ENCODE data around the gene MIGA1.

The MIGA1 gene

DNA sequence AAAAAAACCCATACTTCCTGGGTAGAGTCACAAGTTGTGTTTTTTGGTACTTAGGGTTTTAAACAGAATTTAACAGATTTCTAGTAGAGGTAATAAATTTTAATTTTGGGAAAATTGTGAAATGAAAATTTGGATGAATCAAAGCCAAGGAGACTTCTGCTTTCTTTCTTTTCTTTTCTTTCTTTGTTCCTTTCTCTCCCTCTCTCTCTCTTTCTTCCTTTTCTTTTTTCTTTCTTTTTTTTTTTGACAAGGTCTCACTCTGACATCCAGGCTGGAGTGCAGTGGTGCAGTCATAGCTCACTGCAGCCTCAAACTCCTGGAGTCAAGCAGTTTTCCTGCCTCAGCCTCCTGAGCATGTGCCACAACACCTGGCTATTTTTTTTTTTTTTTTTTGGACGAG, 62.1 kb downstream of the MIGA1 start:
- Histone ChIP-seq H3K4me1 (ENCODE audit: control insufficient read depth in 5 of 5, insufficient read depth in 5 of 5, low read length in 5 of 5) (no peaks in the 10 kb centered on the region), H3K9me3 (ENCODE audit: control insufficient read depth in 5 of 5, low read length in 5 of 5) (no peaks in the 10 kb centered on the region), H3K4me3 (ENCODE audit: low read depth in 1 of 5, low read length in 5 of 5) (no peak overlapping the region), H3K27me3 (ENCODE audit: control insufficient read depth in 5 of 5, insufficient read depth in 4 of 5, low read length in 5 of 5) (no peaks in the 10 kb centered on the region), H3K36me3 (ENCODE audit: control insufficient read depth in 5 of 5, insufficient read depth in 5 of 5, low read length in 5 of 5) (peaks cover 8 to 15% (median 11%) of the 10 kb centered on the region in 5 donors), H3K27ac (ENCODE audit: low read depth, low read length) (no peak overlapping the region), H3K9ac (ENCODE audit: low read length in 5 of 5) (no peak overlapping the region)

GRCh38 chr1:77845951-77846350, 66.5 kb downstream of the MIGA1 start:
- H3K27ac ChIP-seq (ENCODE audit: low read depth, low read length): no peak overlapping the region
- H3K36me3 ChIP-seq (ENCODE audit: control insufficient read depth in 5 of 5, insufficient read depth in 5 of 5, low read length in 5 of 5): peaks cover 4 to 11% (median 10%) of the 10 kb centered on the region in 5 donors
- H3K4me3 ChIP-seq (ENCODE audit: low read depth in 1 of 5, low read length in 5 of 5): no peak overlapping the region

DNA sequence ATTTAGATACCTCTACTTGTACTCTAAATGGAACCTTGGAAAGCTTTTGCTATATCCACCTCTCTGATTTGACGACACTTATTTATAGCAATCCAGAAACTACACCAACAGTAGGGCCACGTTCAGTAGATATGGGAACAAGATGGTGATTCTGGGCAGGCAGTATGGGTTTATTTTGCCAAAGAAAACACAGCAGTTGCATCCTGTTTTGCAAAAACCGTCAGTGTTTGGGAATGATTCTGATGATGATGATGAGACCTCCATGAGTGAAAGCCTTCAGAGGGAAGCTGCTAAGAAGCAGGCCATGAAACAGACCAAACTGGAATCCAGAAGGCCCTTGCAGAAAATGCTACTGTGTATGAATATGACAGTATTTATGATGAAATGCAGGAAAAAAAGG, 67.5 kb downstream of the MIGA1 start:
- H3K4me3 ChIP-seq (ENCODE audit: low read depth in 1 of 5, low read length in 5 of 5): no peak overlapping the region
- H3K27me3 ChIP-seq (ENCODE audit: control insufficient read depth in 5 of 5, insufficient read depth in 4 of 5, low read length in 5 of 5): no peaks in the 10 kb centered on the region
- H3K4me1 ChIP-seq (ENCODE audit: control insufficient read depth in 5 of 5, insufficient read depth in 5 of 5, low read length in 5 of 5): peaks cover 0 to 2% (median 0%) of the 10 kb centered on the region in 5 donors
- H3K9ac ChIP-seq (ENCODE audit: low read length in 5 of 5): no peak overlapping the region
- no peak overlapping the region for H3K27ac ChIP-seq (ENCODE audit: low read depth, low read length)
- H3K9me3 ChIP-seq (ENCODE audit: control insufficient read depth in 5 of 5, low read length in 5 of 5): no peaks in the 10 kb centered on the region
- H3K36me3 ChIP-seq (ENCODE audit: control insufficient read depth in 5 of 5, insufficient read depth in 5 of 5, low read length in 5 of 5): peaks cover 4 to 11% (median 10%) of the 10 kb centered on the region in 5 donors

More at GRCh38 chr1:77845951-77846350, 66.5 kb downstream of the MIGA1 start:
- H3K9ac ChIP-seq (ENCODE audit: low read length in 5 of 5): no peak overlapping the region
- H3K9me3 ChIP-seq (ENCODE audit: control insufficient read depth in 5 of 5, low read length in 5 of 5): no peaks in the 10 kb centered on the region
- no peaks in the 10 kb centered on the region for H3K27me3 ChIP-seq (ENCODE audit: control insufficient read depth in 5 of 5, insufficient read depth in 4 of 5, low read length in 5 of 5)
- peaks cover 0 to 2% (median 0%) of the 10 kb centered on the region in 5 donors for H3K4me1 ChIP-seq (ENCODE audit: control insufficient read depth in 5 of 5, insufficient read depth in 5 of 5, low read length in 5 of 5)

DNA sequence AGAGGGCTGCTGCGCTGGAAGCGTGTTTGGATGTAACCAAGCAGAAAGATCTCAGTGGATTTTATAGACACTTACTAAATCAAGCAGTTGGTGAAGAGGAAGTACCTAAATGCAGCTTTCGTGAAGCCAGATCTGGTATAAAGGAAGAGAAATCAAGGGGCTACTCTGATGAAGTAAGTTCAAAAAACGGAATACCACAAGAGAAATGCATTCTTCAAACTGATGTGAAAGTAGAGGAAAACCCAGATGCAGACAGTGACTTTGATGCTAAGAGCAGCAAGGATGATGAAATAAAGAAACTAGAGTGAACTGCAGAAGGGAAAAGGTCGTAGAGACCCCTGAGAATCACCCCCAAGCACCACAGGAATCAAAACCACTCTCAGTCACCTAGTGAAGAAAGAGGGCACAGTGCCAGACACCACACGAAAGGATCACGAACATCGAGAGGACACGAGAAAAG, 68.2 kb downstream of the MIGA1 start:
- no peaks in the 10 kb centered on the region for H3K9me3 ChIP-seq (ENCODE audit: control insufficient read depth in 5 of 5, low read length in 5 of 5)
- H3K27ac ChIP-seq (ENCODE audit: low read depth, low read length): no peak overlapping the region
- H3K4me3 ChIP-seq (ENCODE audit: low read depth in 1 of 5, low read length in 5 of 5): no peak overlapping the region
- H3K36me3 ChIP-seq (ENCODE audit: control insufficient read depth in 5 of 5, insufficient read depth in 5 of 5, low read length in 5 of 5): peaks cover 4 to 11% (median 10%) of the 10 kb centered on the region in 5 donors
- no peak overlapping the region for H3K9ac ChIP-seq (ENCODE audit: low read length in 5 of 5)
- peaks cover 0 to 2% (median 0%) of the 10 kb centered on the region in 5 donors for H3K4me1 ChIP-seq (ENCODE audit: control insufficient read depth in 5 of 5, insufficient read depth in 5 of 5, low read length in 5 of 5)
- H3K27me3 ChIP-seq (ENCODE audit: control insufficient read depth in 5 of 5, insufficient read depth in 4 of 5, low read length in 5 of 5): no peaks in the 10 kb centered on the region

DNA sequence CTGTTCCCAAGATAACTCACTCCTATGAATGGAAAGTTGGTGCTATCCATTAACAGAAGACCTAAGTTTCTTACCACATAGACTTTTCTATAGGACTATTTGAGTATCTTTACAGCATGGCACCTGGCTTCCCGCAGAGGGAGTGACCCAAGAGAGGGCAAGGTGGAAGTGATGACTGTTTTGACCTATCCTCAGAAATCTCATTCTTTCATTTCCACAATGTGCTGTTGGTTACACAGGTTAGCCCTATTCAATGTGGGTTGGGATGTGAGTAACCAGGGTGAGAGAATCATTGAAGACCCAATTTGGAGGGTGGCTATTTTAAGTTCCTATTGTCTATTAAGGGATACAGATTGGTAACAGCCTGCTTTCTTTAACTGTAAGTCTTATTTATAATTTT, 70.6 kb downstream of the MIGA1 start:
- Histone ChIP-seq H3K9ac (ENCODE audit: low read length in 5 of 5) (no peak overlapping the region), H3K27me3 (ENCODE audit: control insufficient read depth in 5 of 5, insufficient read depth in 4 of 5, low read length in 5 of 5) (no peaks in the 10 kb centered on the region), H3K27ac (ENCODE audit: low read depth, low read length) (no peak overlapping the region), H3K9me3 (ENCODE audit: control insufficient read depth in 5 of 5, low read length in 5 of 5) (no peaks in the 10 kb centered on the region), H3K36me3 (ENCODE audit: control insufficient read depth in 5 of 5, insufficient read depth in 5 of 5, low read length in 5 of 5) (peaks cover 0 to 12% (median 0%) of the 10 kb centered on the region in 5 donors), H3K4me3 (ENCODE audit: low read depth in 1 of 5, low read length in 5 of 5) (no peak overlapping the region), H3K4me1 (ENCODE audit: control insufficient read depth in 5 of 5, insufficient read depth in 5 of 5, low read length in 5 of 5) (peaks cover 0 to 2% (median 0%) of the 10 kb centered on the region in 5 donors)

DNA sequence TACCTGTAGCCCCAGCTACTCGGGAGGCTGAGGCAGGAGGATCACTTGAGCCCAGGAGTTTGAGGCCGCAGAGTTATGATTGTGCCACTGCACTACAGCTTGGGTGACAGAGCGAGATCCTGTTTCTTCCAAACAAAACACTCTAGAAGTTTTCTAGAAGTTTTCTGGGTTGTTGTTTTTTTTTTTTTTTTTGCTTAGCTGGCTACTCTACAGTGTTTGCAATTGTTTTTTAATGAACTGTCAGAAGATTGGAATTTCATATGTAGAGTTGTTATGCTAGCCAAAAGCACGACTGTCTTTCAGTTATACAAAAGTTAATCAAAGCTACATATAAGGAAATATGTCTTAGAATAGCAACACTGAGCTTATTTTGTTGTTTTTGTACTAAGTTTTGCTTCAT, 78.1 kb downstream of the MIGA1 start:
- Histone ChIP-seq H3K4me3 (ENCODE audit: low read depth in 1 of 5, low read length in 5 of 5) (no peak overlapping the region), H3K4me1 (ENCODE audit: control insufficient read depth in 5 of 5, insufficient read depth in 5 of 5, low read length in 5 of 5) (peaks cover 0 to 7% (median 0%) of the 10 kb centered on the region in 5 donors), H3K36me3 (ENCODE audit: control insufficient read depth in 5 of 5, insufficient read depth in 5 of 5, low read length in 5 of 5) (peaks cover 0 to 15% (median 2%) of the 10 kb centered on the region in 5 donors), H3K27me3 (ENCODE audit: control insufficient read depth in 5 of 5, insufficient read depth in 4 of 5, low read length in 5 of 5) (no peaks in the 10 kb centered on the region), H3K27ac (ENCODE audit: low read depth, low read length) (no peak overlapping the region), H3K9me3 (ENCODE audit: control insufficient read depth in 5 of 5, low read length in 5 of 5) (peaks cover 0 to 9% (median 0%) of the 10 kb centered on the region in 5 donors), H3K9ac (ENCODE audit: low read length in 5 of 5) (no peak overlapping the region)

- peaks cover 0 to 16% (median 4%) of the 10 kb centered on the region in 5 donors for H3K36me3 ChIP-seq (ENCODE audit: control insufficient read depth in 5 of 5, insufficient read depth in 5 of 5, low read length in 5 of 5)
- no peaks in the 10 kb centered on the region for H3K27me3 ChIP-seq (ENCODE audit: control insufficient read depth in 5 of 5, insufficient read depth in 4 of 5, low read length in 5 of 5)
- H3K4me1 ChIP-seq (ENCODE audit: control insufficient read depth in 5 of 5, insufficient read depth in 5 of 5, low read length in 5 of 5): peaks cover 0 to 7% (median 0%) of the 10 kb centered on the region in 5 donors
- H3K27ac ChIP-seq (ENCODE audit: low read depth, low read length): no peak overlapping the region
- H3K9ac ChIP-seq (ENCODE audit: low read length in 5 of 5): no peak overlapping the region
- no peak overlapping the region for H3K4me3 ChIP-seq (ENCODE audit: low read depth in 1 of 5, low read length in 5 of 5)
- peaks cover 0 to 9% (median 0%) of the 10 kb centered on the region in 5 donors for H3K9me3 ChIP-seq (ENCODE audit: control insufficient read depth in 5 of 5, low read length in 5 of 5)
Observed at GRCh38 chr1:77858725-77859124, 79.3 kb downstream of the MIGA1 start.

GRCh38 chr1:77859248-77859647, 79.8 kb downstream of the MIGA1 start:
- H3K9ac ChIP-seq (ENCODE audit: low read length in 5 of 5): no peak overlapping the region
- no peak overlapping the region for H3K27ac ChIP-seq (ENCODE audit: low read depth, low read length)
- no peaks in the 10 kb centered on the region for H3K27me3 ChIP-seq (ENCODE audit: control insufficient read depth in 5 of 5, insufficient read depth in 4 of 5, low read length in 5 of 5)
- H3K36me3 ChIP-seq (ENCODE audit: control insufficient read depth in 5 of 5, insufficient read depth in 5 of 5, low read length in 5 of 5): peaks cover 0 to 14% (median 6%) of the 10 kb centered on the region in 5 donors
- peaks cover 0 to 7% (median 0%) of the 10 kb centered on the region in 5 donors for H3K4me1 ChIP-seq (ENCODE audit: control insufficient read depth in 5 of 5, insufficient read depth in 5 of 5, low read length in 5 of 5)
- no peak overlapping the region for H3K4me3 ChIP-seq (ENCODE audit: low read depth in 1 of 5, low read length in 5 of 5)
- peaks cover 0 to 9% (median 0%) of the 10 kb centered on the region in 5 donors for H3K9me3 ChIP-seq (ENCODE audit: control insufficient read depth in 5 of 5, low read length in 5 of 5)

- Histone ChIP-seq H3K4me1 (ENCODE audit: control insufficient read depth in 5 of 5, insufficient read depth in 5 of 5, low read length in 5 of 5) (no peaks in the 10 kb centered on the region), H3K27ac (ENCODE audit: low read depth, low read length) (no peak overlapping the region), H3K9me3 (ENCODE audit: control insufficient read depth in 5 of 5, low read length in 5 of 5) (no peaks in the 10 kb centered on the region), H3K36me3 (ENCODE audit: control insufficient read depth in 5 of 5, insufficient read depth in 5 of 5, low read length in 5 of 5) (peaks cover 13 to 37% (median 18%) of the 10 kb centered on the region in 5 donors), H3K27me3 (ENCODE audit: control insufficient read depth in 5 of 5, insufficient read depth in 4 of 5, low read length in 5 of 5) (no peaks in the 10 kb centered on the region), H3K4me3 (ENCODE audit: low read depth in 1 of 5, low read length in 5 of 5) (no peak overlapping the region), H3K9ac (ENCODE audit: low read length in 5 of 5) (no peak overlapping the region)
Observed at GRCh38 chr1:77866296-77866695, 86.8 kb downstream of the MIGA1 start.

- no peaks in the 10 kb centered on the region for H3K9me3 ChIP-seq (ENCODE audit: control insufficient read depth in 5 of 5, low read length in 5 of 5)
- no peak overlapping the region for H3K27ac ChIP-seq (ENCODE audit: low read depth, low read length)
- H3K36me3 ChIP-seq (ENCODE audit: control insufficient read depth in 5 of 5, insufficient read depth in 5 of 5, low read length in 5 of 5): peaks cover 4 to 20% (median 12%) of the 10 kb centered on the region in 5 donors
- no peaks in the 10 kb centered on the region for H3K27me3 ChIP-seq (ENCODE audit: control insufficient read depth in 5 of 5, insufficient read depth in 4 of 5, low read length in 5 of 5)
- no peaks in the 10 kb centered on the region for H3K4me1 ChIP-seq (ENCODE audit: control insufficient read depth in 5 of 5, insufficient read depth in 5 of 5, low read length in 5 of 5)
- H3K9ac ChIP-seq (ENCODE audit: low read length in 5 of 5): no peak overlapping the region
- no peak overlapping the region for H3K4me3 ChIP-seq (ENCODE audit: low read depth in 1 of 5, low read length in 5 of 5)
Observed at GRCh38 chr1:77872645-77873044, 93.2 kb downstream of the MIGA1 start.
